GM12878 (cell line): ENCODE results near the gene GHRL. TPM values are rescaled to one million over a fixed set of nuclear protein-coding genes. Genes with fewer than 3 reads are reported as not detected.

Source experiments
- ATAC-seq: fragments of 200-7000 bp; cut with Tn5 transposase; 3 replicates; pipeline ENCODE4 v1.9.1; 2020; ENCODE audit warnings: mild to moderate bottlenecking, moderate library complexity
- BruUV-seq: library from RNA; stranded (reverse); fragments of 400-500 nt; replicated peaks from 2 replicates; lab custom pipeline; 2021; lab: Mats Ljungman, UMichigan
- CTCF ChIA-PET: fragments of 300-600 bp; sonication (Branson Sonifier 250); formaldehyde crosslinking; extraction: SDS; loops from one replicate; lab custom pipeline; 2021; ENCODE audit warnings: inconsistent platforms; lab: Yijun Ruan, JAX
- POLR2A ChIA-PET: fragments of 350-600 bp; formaldehyde crosslinking; extraction: SDS; loops from one replicate; lab custom pipeline; 2021; ENCODE audit warnings: inconsistent platforms; lab: Charles Lee
- RAD21 ChIA-PET: fragments of 300-600 bp; sonication (Branson Sonifier 250); formaldehyde crosslinking; loops from one replicate; lab custom pipeline; 2023; ENCODE audit warnings: antibody characterized with exemption; ENCODE audit not compliant: unreplicated experiment; lab: Charles Lee
- SMC1A ChIA-PET: fragments of 300-600 bp; sonication (Branson Sonifier 250); formaldehyde crosslinking; loops from one replicate; lab custom pipeline; 2023; ENCODE audit not compliant: unreplicated experiment, uncharacterized antibody; lab: Charles Lee
- DNase-seq: peaks from one replicate; pipeline ENCODE4 v3.0.0-alpha.2; 2011; ENCODE audit warnings: low read depth, low spot score
- FAIRE-seq: peaks from 3 replicates; lab custom pipeline; 2011; peaks lifted over from hg19 to GRCh38; lab: Jason Lieb, UNC
- H2AFZ ChIP-seq: 2 replicates; pipeline ENCODE4 v1.6.0; 2011; ENCODE audit warnings: low read depth, low read length, control low read depth; ENCODE audit not compliant: control insufficient read depth
- H3K27ac ChIP-seq: 2 replicates; pipeline ENCODE4 v1.5.1; 2011; ENCODE audit warnings: control low read depth; ENCODE audit not compliant: control insufficient read depth, insufficient read depth
- H3K27me3 ChIP-seq, 2 experiments: replicated peaks in 1 of 2; 2 replicates each; pipeline versions ENCODE4 v1.6.0 to v1.6.1; 2011; ENCODE audit warnings: low read length in 1 of 2; ENCODE audit not compliant: control insufficient read depth in 2 of 2, insufficient read depth in 2 of 2
- H3K36me3 ChIP-seq, 2 experiments: 2 replicates each; pipeline ENCODE4 v1.5.1; 2011; ENCODE audit warnings: low read length in 1 of 2; ENCODE audit not compliant: control insufficient read depth in 2 of 2, insufficient read depth in 2 of 2
- H3K4me1 ChIP-seq: 2 replicates; pipeline ENCODE4 v1.6.1; 2011; ENCODE audit warnings: mild to moderate bottlenecking, low read length, moderate library complexity, mixed read lengths; ENCODE audit not compliant: control insufficient read depth, insufficient read depth
- H3K4me2 ChIP-seq: 2 replicates; pipeline ENCODE4 v1.6.0; 2011; ENCODE audit warnings: control low read depth; ENCODE audit not compliant: control insufficient read depth, insufficient read depth
- H3K4me3 ChIP-seq: fragments of 200-600 bp; sonication (generic); 2 replicates; pipeline ENCODE4 v1.5.1; 2016
- H3K79me2 ChIP-seq: 2 replicates; pipeline ENCODE4 v1.6.0; 2011; ENCODE audit warnings: low read length; ENCODE audit not compliant: control insufficient read depth, insufficient read depth
- H3K9ac ChIP-seq: 2 replicates; pipeline ENCODE4 v1.8.0; 2011; ENCODE audit warnings: low read length, control low read depth, mixed read lengths; ENCODE audit not compliant: control insufficient read depth, insufficient read depth
- H3K9me3 ChIP-seq: replicated peaks from 3 replicates; pipeline ENCODE4 v1.5.1; 2011; ENCODE audit warnings: mild to moderate bottlenecking, low read length; ENCODE audit not compliant: control insufficient read depth, insufficient read depth
- H4K20me1 ChIP-seq: 2 replicates; pipeline ENCODE4 v1.6.0; 2011; ENCODE audit not compliant: control insufficient read depth, insufficient read depth
- CEBPB ChIP-seq, 2 experiments: fragments of 150-350 bp in 1 of 2; IDR thresholded peaks; 2 replicates each; pipeline ENCODE4 v1.6.1; 2012 to 2014; ENCODE audit warnings: low read depth in 2 of 2, low read length in 2 of 2, borderline replicate concordance in 1 of 2, inconsistent platforms in 1 of 2
- EP300 ChIP-seq, 2 experiments: fragments of 150-350 bp in 1 of 2; IDR thresholded peaks; 2 replicates each; pipeline ENCODE4 v1.6.1; 2011 to 2012; ENCODE audit warnings: low read depth in 2 of 2, low read length in 2 of 2, borderline replicate concordance in 1 of 2, improper control_type of control experiment in 1 of 2, inconsistent platforms in 1 of 2; ENCODE audit not compliant: control insufficient read depth in 1 of 2
- IKZF1 ChIP-seq: fragments of 450-650 bp; conservative IDR thresholded peaks from 2 replicates; pipeline ENCODE4 v1.6.1; 2017; ENCODE audit warnings: antibody characterized with exemption, mild to moderate bottlenecking
- NFYB ChIP-seq: IDR thresholded peaks from 2 replicates; pipeline ENCODE4 v1.6.1; 2011; ENCODE audit warnings: low read depth, mild to moderate bottlenecking, low read length, improper control_type of control experiment, moderate library complexity; ENCODE audit not compliant: insufficient read depth
- RAD51 ChIP-seq: fragments of 450-650 bp; IDR thresholded peaks from 2 replicates; pipeline ENCODE4 v1.6.1; 2016; ENCODE audit warnings: moderate library complexity, mild to moderate bottlenecking, inconsistent platforms
- RELB ChIP-seq: fragments of 450-650 bp; IDR thresholded peaks from 2 replicates; pipeline ENCODE4 v1.6.1; 2017; ENCODE audit warnings: low read depth, mild to moderate bottlenecking, moderate library complexity
- RUNX3 ChIP-seq: IDR thresholded peaks from 2 replicates; pipeline ENCODE4 v1.6.1; 2012; ENCODE audit warnings: low read length, inconsistent platforms
- SKIL ChIP-seq: fragments of 450-650 bp; IDR thresholded peaks from 2 replicates; pipeline ENCODE4 v1.6.1; 2017; ENCODE audit warnings: mild to moderate bottlenecking, low read depth, inconsistent platforms; ENCODE audit not compliant: poor library complexity, severe bottlenecking
- SREBF1 ChIP-seq: IDR thresholded peaks from 2 replicates; pipeline ENCODE4 v1.6.1; 2012; ENCODE audit warnings: mild to moderate bottlenecking, low read length
- SUPT20H ChIP-seq: IDR thresholded peaks from 2 replicates; pipeline ENCODE4 v1.6.1; 2011; ENCODE audit warnings: low read depth, mild to moderate bottlenecking, low read length, moderate library complexity, borderline replicate concordance; ENCODE audit not compliant: control insufficient read depth
- SUZ12 ChIP-seq: fragments of 200-600 bp; sonication (generic); IDR thresholded peaks from one replicate; pipeline ENCODE4 v1.6.1; 2018; ENCODE audit warnings: antibody characterized with exemption, mild to moderate bottlenecking; ENCODE audit not compliant: unreplicated experiment
- USF2 ChIP-seq: IDR thresholded peaks from 2 replicates; pipeline ENCODE4 v1.6.1; 2011; ENCODE audit warnings: low read depth, low read length, improper control_type of control experiment, borderline replicate concordance
- whole genome bisulfite sequencing: methylation state at CpG from one replicate; pipeline ENCODE4 v1.1.6; 2016; ENCODE audit warnings: low lambda C conversion rate; ENCODE audit not compliant: insufficient replicate concordance, insufficient coverage; ENCODE audit errors: missing lambda C conversion rate; 5-methylcytosine and 5-hydroxymethylcytosine counted together
- in situ Hi-C: fragments of 300-500 bp; cut with MboI; formaldehyde crosslinking; loops from 9 replicates; pipeline ENCODE4 v1.14.3; 2018; ENCODE audit warnings: mixed read lengths
- intact Hi-C: fragments of 100-400 bp; cut with micrococcal nuclease; formaldehyde crosslinking; loops from one replicate; pipeline ENCODE4 v1.14.2; 2022; ENCODE audit not compliant: unreplicated experiment
- polyA plus RNA-seq, 11 experiments: library from polyadenylated mRNA; depleted of rRNA in 4 of 11; unstranded in 6 of 11; stranded (reverse) in 5 of 11; fragments of >200 nt; fragmentation: Nextera tagmentation in 4 of 11; fragmentation: Illumina TruSeq in 1 of 11; extraction: Ambion mirVana in 4 of 11; extraction: Trizol in 1 of 11; gene quantifications; 1 replicate in 1 of 11; 2 replicates in 10 of 11; pipeline versions ENCODE4 v1.2.1 to v1.2.3, GENCODE V29; 2011 to 2016; ENCODE audit warnings: inconsistent platforms in 2 of 11, missing spikeins in 2 of 11, low read depth in 1 of 11
- total RNA-seq, 4 experiments: library from RNA; depleted of rRNA in 3 of 4; stranded (reverse); fragments of >200 nt in 3 of 4; fragmentation: Illumina TruSeq in 1 of 4; extraction: Trizol in 1 of 4; gene quantifications; 2 replicates each; pipeline versions ENCODE4 v1.2.1 to v1.2.3, GENCODE V29; 2013 to 2021

Gene GHRL
- total and polyA plus RNA-seq, 10 of the 15 experiments (the other 5 are each of a cell fraction or from before 2014, with no cell fraction given) = 0.35 to 2.2 (median 0.88) TPM

GRCh38 chr3:10284496-10284895 is 8.3 kb downstream of the GHRL start:
- POLR2A ChIA-PET = interaction anchor here (0.8 to 1.2 kb wide), 4 partner anchors 8 to 21 kb away, joined by 3 to 6 read pairs (median 4); partner anchors contain the start of gene GHRL
- Histone ChIP-seq H3K27ac (no peak overlapping the region; the same call in 1 of the 2 replicates), H3K9me3 (no peaks in the 10 kb centered on the region), H3K9ac (no peak overlapping the region), H3K4me2 (no peak overlapping the region), H4K20me1 (no peaks in the 10 kb centered on the region), H3K79me2 (no peaks in the 10 kb centered on the region), H3K4me1 (peaks cover 7% of the 10 kb centered on the region; the same call in 1 of the 2 replicates), H3K4me3 (no peak overlapping the region), H3K36me3 (peaks cover 17 to 27% of the 10 kb centered on the region in 2 experiments), H2AFZ (no peak overlapping the region), H3K27me3 (no peaks in the 10 kb centered on the region)
- TF ChIP-seq IKZF1 = peak; percentile 33; the same call in 1 of the 2 replicates
- no peak for TF ChIP-seq SREBF1
- TF ChIP-seq CEBPB (IDR thresholded peaks at IDR 0.05; ENCODE audit: borderline replicate concordance in 1 of 2, low read depth in 2 of 2, low read length in 2 of 2) = no peak
- 0 out of 2 replicates have a peak, but pooled peaks have one; percentile 34 for TF ChIP-seq RELB
- no peak for TF ChIP-seq SUPT20H
- TF ChIP-seq USF2 = no peak
- no peak for TF ChIP-seq NFYB
- TF ChIP-seq RUNX3 = 0 out of 2 replicates have a peak, but pooled peaks have one; percentile 20
- no peak for TF ChIP-seq RAD51
- TF ChIP-seq EP300 (IDR thresholded peaks at IDR 0.05; ENCODE audit: borderline replicate concordance in 1 of 2, control insufficient read depth in 1 of 2, low read depth in 2 of 2, low read length in 2 of 2) = no peak
- TF ChIP-seq SUZ12 = no peak
- peak; percentile 13 for TF ChIP-seq SKIL
- ATAC-seq (peak; percentile 87), FAIRE-seq (no peak), DNase-seq (peak; percentile 39)
- SMC1A ChIA-PET = interaction anchor here (1.2 to 3.9 kb wide), 2 partner anchors 8 to 38 kb away, joined by 4 to 13 read pairs; partner anchors contain the start of gene GHRL
- CTCF ChIA-PET = no interaction called here
- in situ Hi-C loops = no loop called here
- BruUV-seq = no TSS peak
- 19% methylated on average over 9 of the region's 9 CpGs for WGBS
- RAD21 ChIA-PET = interaction anchor here (1.3 kb wide), 1 partner anchor 9 kb away, joined by 8 read pairs; the partner anchor contains the start of gene GHRL
- intact Hi-C loops = no loop called here
